GM12878 (cell line): ENCODE results near the gene RIT1. TPM values are rescaled to one million over a fixed set of nuclear protein-coding genes. Genes with fewer than 3 reads are reported as not detected.

Source experiments
- BHLHE40 ChIP-seq, 2 experiments: fragments of 450-650 bp in 1 of 2; IDR thresholded peaks; 2 replicates each; pipeline ENCODE4 v1.6.1; 2011 to 2017; ENCODE audit warnings: low read depth in 2 of 2, borderline replicate concordance in 1 of 2, improper control_type of control experiment in 1 of 2, low read length in 1 of 2, mild to moderate bottlenecking in 1 of 2
- CEBPZ ChIP-seq: fragments of 150-350 bp; IDR thresholded peaks from 2 replicates; pipeline ENCODE4 v1.6.1; 2016; ENCODE audit warnings: low read depth, low read length
- CREB1 ChIP-seq: IDR thresholded peaks from 2 replicates; pipeline ENCODE4 v1.6.1; 2012; ENCODE audit warnings: low read depth, mild to moderate bottlenecking, inconsistent platforms
- DPF2 ChIP-seq: fragments of 450-650 bp; IDR thresholded peaks from 2 replicates; pipeline ENCODE4 v1.6.1; 2017; ENCODE audit warnings: mild to moderate bottlenecking
- FOXM1 ChIP-seq: IDR thresholded peaks from 2 replicates; pipeline ENCODE4 v1.6.1; 2012; ENCODE audit warnings: low read depth, mild to moderate bottlenecking, inconsistent platforms, low read length, moderate library complexity
- IKZF1 ChIP-seq: fragments of 450-650 bp; conservative IDR thresholded peaks from 2 replicates; pipeline ENCODE4 v1.6.1; 2017; ENCODE audit warnings: antibody characterized with exemption, mild to moderate bottlenecking
- IKZF2 ChIP-seq, 2 experiments: fragments of 450-650 bp; IDR thresholded peaks; 2 replicates each; pipeline ENCODE4 v1.6.1; 2017; ENCODE audit warnings: mild to moderate bottlenecking in 2 of 2, moderate library complexity in 2 of 2
- MAX ChIP-seq: IDR thresholded peaks from 2 replicates; pipeline ENCODE4 v1.6.1; 2012; ENCODE audit warnings: low read depth, low read length, improper control_type of control experiment
- MEF2A ChIP-seq: IDR thresholded peaks from 2 replicates; pipeline ENCODE4 v1.6.1; 2011; ENCODE audit warnings: low read depth, mild to moderate bottlenecking, low read length, moderate library complexity; ENCODE audit not compliant: insufficient read depth
- NBN ChIP-seq: fragments of 450-650 bp; IDR thresholded peaks from 2 replicates; pipeline ENCODE4 v1.6.1; 2016
- NFIC ChIP-seq: IDR thresholded peaks from 2 replicates; pipeline ENCODE4 v1.6.1; 2012; ENCODE audit warnings: low read depth, mild to moderate bottlenecking, inconsistent platforms, low read length, moderate library complexity
- NKRF ChIP-seq: fragments of 450-650 bp; conservative IDR thresholded peaks from 2 replicates; pipeline ENCODE4 v1.6.1; 2017; ENCODE audit warnings: mild to moderate bottlenecking, moderate library complexity
- NRF1 ChIP-seq: conservative IDR thresholded peaks from 2 replicates; pipeline ENCODE4 v1.6.1; 2011; ENCODE audit warnings: mild to moderate bottlenecking, low read depth, low read length, improper control_type of control experiment
- POLR2AphosphoS5 ChIP-seq: IDR thresholded peaks from 2 replicates; pipeline ENCODE4 v1.6.1; 2011; ENCODE audit warnings: mild to moderate bottlenecking, low read length, inconsistent platforms
- RB1 ChIP-seq: fragments of 450-650 bp; formaldehyde crosslinking; IDR thresholded peaks from 2 replicates; pipeline ENCODE4 v1.6.1; 2017; ENCODE audit warnings: mild to moderate bottlenecking, borderline replicate concordance
- RBBP5 ChIP-seq: fragments of 200-600 bp; sonication (generic); conservative IDR thresholded peaks from 2 replicates; pipeline ENCODE4 v1.6.1; 2016
- SMC3 ChIP-seq: IDR thresholded peaks from 2 replicates; pipeline ENCODE4 v1.6.1; 2011; ENCODE audit warnings: low read length, improper control_type of control experiment, borderline replicate concordance
- TCF7 ChIP-seq: IDR thresholded peaks from 2 replicates; pipeline ENCODE4 v1.6.1; 2014; ENCODE audit warnings: antibody characterized with exemption, borderline replicate concordance
- ZBED1 ChIP-seq: IDR thresholded peaks from 2 replicates; pipeline ENCODE4 v1.6.1; 2016; ENCODE audit warnings: borderline replicate concordance
- polyA plus RNA-seq, 11 experiments: library from polyadenylated mRNA; depleted of rRNA in 4 of 11; unstranded in 6 of 11; stranded (reverse) in 5 of 11; fragments of >200 nt; fragmentation: Nextera tagmentation in 4 of 11; fragmentation: Illumina TruSeq in 1 of 11; extraction: Ambion mirVana in 4 of 11; extraction: Trizol in 1 of 11; gene quantifications; 1 replicate in 1 of 11; 2 replicates in 10 of 11; pipeline versions ENCODE4 v1.2.1 to v1.2.3, GENCODE V29; 2011 to 2016; ENCODE audit warnings: inconsistent platforms in 2 of 11, missing spikeins in 2 of 11, low read depth in 1 of 11
- total RNA-seq, 4 experiments: library from RNA; depleted of rRNA in 3 of 4; stranded (reverse); fragments of >200 nt in 3 of 4; fragmentation: Illumina TruSeq in 1 of 4; extraction: Trizol in 1 of 4; gene quantifications; 2 replicates each; pipeline versions ENCODE4 v1.2.1 to v1.2.3, GENCODE V29; 2013 to 2021
- TF ChIP-seq, protein P1 (sequence below): fragments of 450-650 bp; IDR thresholded peaks from 2 replicates; pipeline ENCODE4 v1.6.1; 2016; ENCODE audit warnings: mild to moderate bottlenecking
- TF ChIP-seq, protein P2 (sequence below): fragments of 450-650 bp; IDR thresholded peaks from 2 replicates; pipeline ENCODE4 v1.6.1; 2017; ENCODE audit warnings: low read depth, mild to moderate bottlenecking, moderate library complexity

Gene RIT1
- total and polyA plus RNA-seq, 10 of the 15 experiments (the other 5 are each of a cell fraction or from before 2014, with no cell fraction given) = 6.8 to 61.5 (median 13.7) TPM

DNA sequence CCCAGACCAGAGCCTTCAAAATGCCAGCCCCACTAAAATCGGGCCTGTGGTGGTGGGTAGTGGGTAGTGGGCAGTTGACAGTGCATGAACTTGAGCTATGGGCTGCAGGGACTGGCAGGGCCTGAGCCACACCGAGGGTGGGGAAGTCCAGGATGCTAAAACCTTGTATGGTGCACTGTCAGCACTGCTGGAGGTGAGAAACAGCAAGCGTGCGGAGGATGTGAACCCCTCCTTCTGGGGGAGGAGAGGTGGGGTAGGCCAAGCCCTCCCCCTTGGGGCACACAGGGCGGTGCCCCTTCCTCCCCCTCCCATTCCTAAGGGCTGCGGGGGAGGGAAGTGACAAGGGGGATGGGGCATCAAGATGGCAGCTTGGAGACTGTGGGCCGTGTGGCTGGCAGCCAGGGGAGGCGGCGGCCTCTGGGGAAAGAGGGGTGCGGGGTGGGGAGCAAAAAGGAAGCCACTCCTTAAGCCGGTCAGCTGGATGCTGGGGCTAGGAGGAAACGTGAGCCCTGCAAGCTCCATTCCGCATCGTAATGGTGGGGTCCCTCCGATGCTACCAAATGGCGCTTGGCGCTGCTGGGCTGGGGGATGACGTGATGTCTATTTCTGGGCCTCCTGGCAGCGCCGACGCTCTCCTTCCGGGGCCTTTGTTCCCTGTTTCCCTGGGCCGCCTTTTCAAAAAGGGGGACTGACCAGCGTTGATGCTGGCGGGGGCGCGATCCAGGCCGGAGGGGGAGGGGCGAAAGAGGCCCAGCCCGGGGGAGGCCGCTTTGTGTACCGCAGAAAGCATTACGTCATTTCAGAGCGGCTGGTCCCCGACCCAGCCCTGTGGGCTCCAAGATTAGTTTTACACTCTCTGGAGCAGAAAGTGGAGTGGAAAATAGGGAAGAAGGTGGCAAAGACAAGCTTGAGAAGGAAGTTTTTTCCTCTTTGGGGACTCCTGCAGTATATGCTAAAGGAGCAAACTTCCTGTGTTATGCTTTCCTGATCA is 51.0 kb downstream of the RIT1 start (continued):
- TF ChIP-seq SMC3 (no peak), IKZF2 (IDR thresholded peaks at IDR 0.05) (peak; percentile 39 to 43; a peak in 2 of 4 replicates), IKZF1 (peak; percentile 75), FOXM1 (no peak), BHLHE40 (IDR thresholded peaks at IDR 0.05; ENCODE audit: borderline replicate concordance in 1 of 2, low read depth in 2 of 2, low read length in 1 of 2) (peak; percentile 48 to 76; a peak in 3 of 4 replicates), NKRF (no peak), MEF2A (peak; percentile 88), CEBPZ (no peak), NRF1 (no peak), RBBP5 (no peak), CREB1 (peak; percentile 65), RB1 (peak; percentile 65; the same call in 1 of the 2 replicates), NFIC (no peak; the same call in 1 of the 2 replicates), TCF7 (no peak), MAX (0 out of 2 replicates have a peak, but pooled peaks have one; percentile 47), NBN (peak; percentile 92), DPF2 (peak; percentile 56; the same call in 1 of the 2 replicates), POLR2AphosphoS5 (peak; percentile 73), ZBED1 (no peak)
- TF ChIP-seq, protein P1, sequence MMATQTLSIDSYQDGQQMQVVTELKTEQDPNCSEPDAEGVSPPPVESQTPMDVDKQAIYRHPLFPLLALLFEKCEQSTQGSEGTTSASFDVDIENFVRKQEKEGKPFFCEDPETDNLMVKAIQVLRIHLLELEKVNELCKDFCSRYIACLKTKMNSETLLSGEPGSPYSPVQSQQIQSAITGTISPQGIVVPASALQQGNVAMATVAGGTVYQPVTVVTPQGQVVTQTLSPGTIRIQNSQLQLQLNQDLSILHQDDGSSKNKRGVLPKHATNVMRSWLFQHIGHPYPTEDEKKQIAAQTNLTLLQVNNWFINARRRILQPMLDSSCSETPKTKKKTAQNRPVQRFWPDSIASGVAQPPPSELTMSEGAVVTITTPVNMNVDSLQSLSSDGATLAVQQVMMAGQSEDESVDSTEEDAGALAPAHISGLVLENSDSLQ = 0 out of 2 replicates have a peak, but pooled peaks have one; percentile 30
- TF ChIP-seq, protein P2, sequence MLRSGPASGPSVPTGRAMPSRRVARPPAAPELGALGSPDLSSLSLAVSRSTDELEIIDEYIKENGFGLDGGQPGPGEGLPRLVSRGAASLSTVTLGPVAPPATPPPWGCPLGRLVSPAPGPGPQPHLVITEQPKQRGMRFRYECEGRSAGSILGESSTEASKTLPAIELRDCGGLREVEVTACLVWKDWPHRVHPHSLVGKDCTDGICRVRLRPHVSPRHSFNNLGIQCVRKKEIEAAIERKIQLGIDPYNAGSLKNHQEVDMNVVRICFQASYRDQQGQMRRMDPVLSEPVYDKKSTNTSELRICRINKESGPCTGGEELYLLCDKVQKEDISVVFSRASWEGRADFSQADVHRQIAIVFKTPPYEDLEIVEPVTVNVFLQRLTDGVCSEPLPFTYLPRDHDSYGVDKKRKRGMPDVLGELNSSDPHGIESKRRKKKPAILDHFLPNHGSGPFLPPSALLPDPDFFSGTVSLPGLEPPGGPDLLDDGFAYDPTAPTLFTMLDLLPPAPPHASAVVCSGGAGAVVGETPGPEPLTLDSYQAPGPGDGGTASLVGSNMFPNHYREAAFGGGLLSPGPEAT = peak; percentile 60
